GM18520 (cell line): ENCODE results near the gene CCNQ.

Source experiments
- ATAC-seq: cut with Tn5 transposase; IDR thresholded peaks from one replicate; pipeline ENCODE4 v1.9.1; 2021; ENCODE audit not compliant: unreplicated experiment

CCNQ gene

DNA sequence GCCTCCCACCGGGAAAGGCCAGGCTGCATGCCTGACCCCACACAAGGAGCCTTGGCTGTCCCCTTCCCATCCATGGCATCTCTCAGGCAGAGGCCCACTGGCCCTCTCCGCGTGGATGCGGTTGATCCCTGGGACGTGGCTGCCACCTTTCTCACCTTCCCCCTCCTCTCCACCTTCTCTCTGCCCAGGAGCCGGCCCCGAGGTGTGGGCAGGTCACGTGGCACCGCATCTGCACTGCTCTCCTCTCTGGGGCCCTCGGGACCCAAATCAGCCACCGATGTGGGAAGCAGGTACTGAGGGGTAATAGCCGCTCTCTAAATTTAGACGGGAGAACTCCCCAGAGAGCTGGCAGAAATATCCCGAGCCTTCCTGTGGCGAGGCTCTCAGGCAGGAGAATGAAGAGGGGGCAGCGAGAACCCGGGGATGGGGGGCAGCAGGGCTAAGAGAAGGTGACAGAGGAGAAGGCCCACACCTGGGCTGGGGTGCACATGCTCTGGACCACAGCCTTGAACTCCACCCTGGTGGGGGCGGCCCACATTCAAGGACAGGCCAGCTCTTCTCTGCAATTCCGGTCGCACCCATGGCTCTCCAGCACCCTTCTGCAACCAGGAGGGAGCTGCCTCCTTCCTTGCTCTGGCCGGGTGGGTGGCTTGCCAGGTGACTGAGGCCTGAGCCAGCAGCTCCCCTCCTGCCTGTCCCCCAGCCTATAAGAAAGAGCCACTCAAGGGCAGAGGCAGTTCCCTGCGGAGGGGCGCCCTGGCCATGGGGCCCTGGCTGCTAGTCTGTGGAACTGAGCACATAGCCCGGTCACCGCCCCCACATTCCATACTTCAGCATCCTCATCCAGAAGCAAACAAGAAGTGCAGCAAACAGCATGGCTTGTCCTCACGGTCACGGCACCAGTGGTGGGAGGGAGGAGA, 38.4 kb upstream of the CCNQ start:
- ATAC-seq: no peak

GRCh38 chrX:153636716-153637115, 37.8 kb upstream of the CCNQ start:
- no peak for ATAC-seq

- no peak for ATAC-seq
Measured at GRCh38 chrX:153635788-153636668, 37.1 kb upstream of the CCNQ start.

GRCh38 chrX:153635388-153635787, 36.4 kb upstream of the CCNQ start:
- no peak for ATAC-seq

DNA sequence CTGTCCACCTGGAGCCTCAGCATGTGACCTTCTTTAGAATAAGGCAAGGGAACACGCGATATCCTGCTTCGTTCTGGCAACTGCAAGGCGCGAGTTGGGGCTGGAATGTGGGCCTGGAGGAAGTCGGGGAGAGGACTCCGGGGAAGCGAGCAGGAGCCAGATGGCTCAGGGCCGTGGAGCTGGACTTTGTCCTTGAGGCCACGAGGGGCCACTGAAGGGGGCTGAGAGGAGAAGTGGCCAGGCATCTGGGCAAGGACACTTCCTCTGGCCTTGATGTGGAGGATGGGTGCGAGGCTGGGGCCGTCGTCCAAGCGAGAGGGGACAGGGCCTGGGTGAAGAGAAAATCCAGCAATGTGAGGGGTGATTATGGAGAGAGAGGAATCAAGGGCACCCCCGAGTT, 35.9 kb upstream of the CCNQ start:
- ATAC-seq: no peak

DNA sequence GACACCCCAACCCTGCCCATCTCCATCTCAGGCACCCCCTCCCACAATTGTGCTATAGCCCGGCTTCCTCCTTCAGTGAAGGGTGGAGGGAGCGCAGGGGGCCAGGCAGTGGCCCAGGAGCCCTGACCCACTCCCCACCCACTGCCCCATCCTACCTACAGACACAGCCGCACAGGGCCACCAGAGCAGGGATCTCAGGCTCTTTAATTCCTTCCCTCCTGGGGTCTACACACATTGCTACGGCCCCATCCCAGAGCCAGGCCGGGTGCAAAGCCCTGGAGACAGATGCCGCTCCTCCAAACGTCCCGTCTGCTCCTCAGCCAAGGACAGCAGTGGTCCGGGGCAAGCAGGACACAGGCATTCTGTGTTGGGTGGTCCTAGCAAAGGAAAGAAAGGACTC, 35.3 kb upstream of the CCNQ start:
- no peak for ATAC-seq

- ATAC-seq: no peak
Measured at GRCh38 chrX:153633607-153634180, 34.8 kb upstream of the CCNQ start.

- no peak for ATAC-seq
Measured at GRCh38 chrX:153633048-153633447, 34.1 kb upstream of the CCNQ start.

- no peak for ATAC-seq
Measured at GRCh38 chrX:153632595-153632946, 33.6 kb upstream of the CCNQ start.

DNA sequence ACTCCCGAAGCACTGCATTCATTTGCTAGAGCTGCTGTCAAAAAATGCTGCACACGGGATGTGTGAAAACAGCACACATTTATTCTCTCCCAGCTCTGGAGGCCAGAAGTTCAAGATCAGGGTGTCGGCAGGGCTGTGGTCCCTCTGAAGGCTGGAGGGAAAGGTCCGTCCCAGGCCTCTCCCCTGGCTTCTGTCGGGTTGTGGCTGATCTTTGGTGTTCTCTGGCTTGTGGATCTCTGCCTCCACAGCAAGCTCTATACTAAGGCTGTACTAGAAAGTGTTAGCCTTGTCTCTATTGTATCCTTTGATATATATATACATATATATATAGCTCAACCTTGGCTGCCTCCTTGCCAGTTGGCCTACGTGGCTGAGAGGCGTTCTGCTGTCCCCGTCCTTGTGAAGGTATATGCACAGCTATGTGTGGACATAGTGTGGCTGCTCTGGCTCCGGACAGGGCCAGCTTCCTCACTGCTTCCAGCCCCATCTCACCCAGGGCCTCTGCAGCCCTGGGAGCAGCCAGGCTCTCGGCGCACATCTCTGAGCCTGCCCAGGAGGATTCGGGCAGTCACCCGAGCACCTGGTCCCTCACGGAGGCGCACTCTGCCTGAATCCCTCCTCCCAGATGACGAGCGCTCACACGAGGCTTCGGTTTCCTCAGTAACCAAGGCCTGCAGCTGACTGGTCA, 33.1 kb upstream of the CCNQ start:
- ATAC-seq: no peak

DNA sequence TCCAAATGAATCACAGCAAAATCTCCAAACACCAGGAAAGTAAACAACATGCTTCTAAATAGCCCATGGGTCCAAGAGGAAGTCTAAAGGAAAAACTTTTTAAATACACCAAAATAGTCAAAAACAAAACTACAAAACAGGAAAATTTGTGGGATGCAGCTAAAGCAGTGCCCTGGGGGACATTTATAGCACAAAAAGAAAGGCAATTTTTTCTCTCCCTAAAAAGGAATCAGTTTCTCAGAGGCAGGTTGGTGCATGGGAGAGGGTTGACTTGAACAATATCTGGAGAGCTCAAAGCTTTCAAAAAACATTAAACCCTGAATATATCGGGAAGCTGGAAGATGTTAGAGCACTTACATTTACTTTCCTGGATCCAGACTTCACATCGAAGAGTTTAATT, 32.4 kb upstream of the CCNQ start:
- no peak for ATAC-seq

- ATAC-seq: no peak
Measured at GRCh38 chrX:153628665-153629064, 29.7 kb upstream of the CCNQ start.

GRCh38 chrX:153628129-153628528, 29.2 kb upstream of the CCNQ start:
- ATAC-seq: no peak

DNA sequence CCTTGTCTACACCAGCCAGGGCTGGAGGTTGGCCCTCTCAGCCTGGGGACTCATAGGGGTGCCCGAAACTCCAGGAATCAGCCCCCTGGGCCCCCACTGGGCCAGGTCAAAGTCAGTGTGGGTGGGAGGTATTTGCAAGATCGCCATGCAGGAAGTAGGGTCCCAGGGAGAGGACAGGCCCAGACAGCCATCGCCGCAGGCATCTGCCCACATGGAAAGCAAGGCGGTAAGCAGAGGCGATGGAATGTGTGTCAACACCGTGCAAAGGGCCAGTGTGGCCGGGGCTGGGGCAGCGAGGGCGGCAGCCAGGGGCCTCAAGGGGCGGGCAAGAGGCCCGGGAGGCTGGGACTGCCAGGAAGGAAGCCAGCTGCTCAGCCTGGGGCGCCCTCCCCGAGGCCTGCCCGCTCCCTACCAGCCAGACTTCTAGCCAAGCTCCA, 28.8 kb upstream of the CCNQ start:
- no peak for ATAC-seq

DNA sequence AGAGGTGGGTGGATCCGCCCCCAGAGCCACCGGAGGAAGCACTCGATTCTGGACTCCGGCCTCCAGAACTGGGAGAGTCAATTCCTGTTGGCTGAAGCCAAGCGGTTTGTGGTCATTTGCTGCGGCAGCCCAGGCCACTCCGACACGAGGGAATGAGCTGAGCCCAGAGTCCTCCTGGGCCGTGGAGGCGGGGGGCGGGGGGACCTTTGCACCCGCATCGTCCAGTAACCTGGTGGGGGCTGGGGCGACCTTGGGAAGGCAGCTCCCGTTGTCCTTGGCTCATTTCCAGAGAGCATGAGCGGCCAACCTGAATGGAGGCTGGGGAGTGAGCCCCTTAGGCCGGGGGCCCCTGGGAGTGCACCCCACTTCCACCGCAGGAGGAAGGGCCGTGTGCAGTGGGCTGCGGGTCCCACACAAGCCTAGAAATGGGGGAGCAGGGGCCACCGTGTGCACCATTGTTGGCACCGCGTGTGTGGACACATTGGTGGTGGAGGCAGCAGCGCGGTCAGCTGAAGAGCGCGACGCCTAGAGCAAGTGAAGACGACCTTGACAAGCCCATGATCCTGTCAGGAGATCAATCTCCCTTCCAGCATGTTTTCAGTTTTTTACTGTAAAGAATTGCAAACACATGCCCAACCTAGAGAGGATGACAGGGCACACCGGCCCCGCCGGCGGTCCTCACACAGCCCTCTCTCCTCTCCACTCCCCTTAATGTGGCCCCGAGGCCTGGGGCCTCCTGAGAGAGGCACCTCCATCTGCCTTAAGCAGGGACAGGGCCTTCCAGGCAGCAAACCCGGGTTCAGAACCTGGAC, 28.1 kb upstream of the CCNQ start:
- ATAC-seq: no peak

GRCh38 chrX:153626025-153626633, 27.2 kb upstream of the CCNQ start:
- no peak for ATAC-seq

- no peak for ATAC-seq
Measured at GRCh38 chrX:153625271-153626024, 26.5 kb upstream of the CCNQ start.

DNA sequence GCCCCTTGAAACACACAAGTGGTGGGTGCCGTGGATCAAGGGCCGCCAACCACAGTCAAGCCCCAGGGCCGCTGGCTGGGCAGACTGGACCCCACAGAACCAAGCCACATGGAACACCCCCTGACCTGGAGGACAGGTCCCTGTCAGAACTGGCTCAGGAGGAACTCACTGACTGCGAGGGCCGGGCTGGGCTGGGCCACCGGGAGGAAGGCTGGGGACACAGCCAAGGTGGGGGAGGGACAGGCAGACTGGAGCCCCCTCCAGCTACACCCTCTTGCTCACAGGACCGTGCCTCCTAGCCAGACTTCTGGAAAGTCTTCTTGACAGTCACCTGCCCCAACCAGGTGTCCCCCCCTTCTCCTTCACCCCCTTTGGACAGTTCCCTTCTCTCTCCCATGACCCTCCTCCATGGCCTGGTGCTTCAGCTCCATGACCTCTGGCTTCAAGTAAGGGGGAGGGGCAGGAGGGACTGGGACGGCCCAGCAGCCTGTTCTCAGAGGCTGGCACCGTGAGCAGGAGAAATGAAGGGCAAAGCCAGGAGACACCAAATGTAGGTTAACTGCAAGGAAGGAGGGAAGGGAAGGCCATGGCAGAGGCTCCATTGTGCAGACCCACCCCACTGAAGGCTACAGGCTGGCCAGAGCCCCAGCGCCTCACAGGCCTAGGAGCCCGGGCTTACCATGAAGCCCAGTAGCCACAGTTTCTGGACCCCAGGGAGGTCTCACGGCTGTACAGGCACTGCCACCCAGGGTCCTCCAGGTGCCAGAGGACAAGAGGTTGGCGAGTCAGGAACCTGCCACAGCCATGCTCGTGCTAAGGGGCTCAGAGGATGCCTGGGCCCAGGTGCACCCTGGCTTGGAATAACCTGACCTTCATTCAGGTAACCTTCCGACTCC, 25.5 kb upstream of the CCNQ start:
- no peak for ATAC-seq
